GM23338 (cell line): ENCODE data around the gene MOB3B. TPM values are rescaled to one million over a fixed set of nuclear protein-coding genes. Genes with fewer than 3 reads are reported as not detected.

Experiments
- ATAC-seq: fragments of 200-7000 bp; cut with Tn5 transposase; 3 replicates; pipeline ENCODE4 v1.9.1; 2020
- DNase-seq: peaks from one replicate; pipeline ENCODE4 v3.0.0-alpha.2; 2015; ENCODE audit warnings: low spot score
- H2AFZ ChIP-seq: fragments of 200-600 bp; sonication (generic); 2 replicates; pipeline ENCODE4 v1.8.0; 2016; ENCODE audit warnings: antibody characterized with exemption, mild to moderate bottlenecking, moderate library complexity
- H3F3A ChIP-seq: fragments of 200-600 bp; sonication (generic); replicated peaks from 2 replicates; pipeline ENCODE4 v1.8.0; 2017; ENCODE audit warnings: antibody characterized with exemption, mixed run types, low read depth
- H3K27ac ChIP-seq: fragments of 200-600 bp; sonication (generic); 2 replicates; pipeline ENCODE4 v1.6.1; 2016; ENCODE audit warnings: low read depth
- H3K27me3 ChIP-seq: fragments of 200-600 bp; sonication (generic); 2 replicates; pipeline ENCODE4 v1.8.0; 2016; ENCODE audit warnings: mild to moderate bottlenecking, mixed run types, moderate library complexity; ENCODE audit not compliant: insufficient read depth
- H3K36me3 ChIP-seq: fragments of 200-600 bp; sonication (generic); 2 replicates; pipeline ENCODE4 v1.8.0; 2016; ENCODE audit warnings: mild to moderate bottlenecking; ENCODE audit not compliant: insufficient read depth
- H3K4me1 ChIP-seq: fragments of 200-600 bp; sonication (generic); 2 replicates; pipeline ENCODE4 v1.8.0; 2016; ENCODE audit warnings: mild to moderate bottlenecking, moderate library complexity; ENCODE audit not compliant: insufficient read depth
- H3K4me2 ChIP-seq: fragments of 200-600 bp; sonication (generic); 2 replicates; pipeline ENCODE4 v1.7.1; 2017; ENCODE audit warnings: mixed run types
- H3K4me3 ChIP-seq: fragments of 200-600 bp; sonication (generic); 2 replicates; pipeline ENCODE4 v1.6.1; 2016; ENCODE audit warnings: mixed run types
- H3K79me2 ChIP-seq: fragments of 200-600 bp; sonication (generic); replicated peaks from 2 replicates; pipeline ENCODE4 v1.8.0; 2017; ENCODE audit warnings: mild to moderate bottlenecking; ENCODE audit not compliant: insufficient read depth
- H3K9me2 ChIP-seq: fragments of 200-600 bp; sonication (generic); 2 replicates; pipeline ENCODE4 v1.8.0; 2017; ENCODE audit not compliant: insufficient read depth
- H4K20me1 ChIP-seq: fragments of 200-600 bp; sonication (generic); replicated peaks from 2 replicates; pipeline ENCODE4 v1.8.0; 2017; ENCODE audit warnings: mild to moderate bottlenecking; ENCODE audit not compliant: insufficient read depth
- H3K27ac Mint-ChIP-seq: 2 replicates; pipeline ENCODE4 v1.8.0; 2020; ENCODE audit warnings: inconsistent platforms, mild to moderate bottlenecking, moderate library complexity, mixed read lengths
- H3K27me3 Mint-ChIP-seq: 3 replicates; pipeline ENCODE4 v1.8.0; 2022; ENCODE audit warnings: low read depth, mild to moderate bottlenecking, moderate library complexity, mixed read lengths, inconsistent platforms; ENCODE audit not compliant: insufficient read depth, poor library complexity
- H3K36me3 Mint-ChIP-seq: 3 replicates; pipeline ENCODE4 v1.8.0; 2021; ENCODE audit warnings: low read depth, mild to moderate bottlenecking, inconsistent platforms, moderate library complexity, mixed read lengths
- H3K4me1 Mint-ChIP-seq: 3 replicates; pipeline ENCODE4 v1.8.0; 2020; ENCODE audit warnings: mild to moderate bottlenecking, inconsistent platforms, mixed read lengths
- H3K4me3 Mint-ChIP-seq: 3 replicates; pipeline ENCODE4 v1.8.0; 2021; ENCODE audit warnings: moderate library complexity, mild to moderate bottlenecking, inconsistent platforms, mixed read lengths
- H3K9me3 Mint-ChIP-seq: 3 replicates; pipeline ENCODE4 v1.8.0; 2020; ENCODE audit warnings: moderate library complexity, mild to moderate bottlenecking, inconsistent platforms, mixed read lengths
- CREB1 ChIP-seq: fragments of 250-450 bp; sonication (Bioruptor Pico); IDR thresholded peaks from 2 replicates; pipeline ENCODE4 v1.5.0; 2020; ENCODE audit warnings: low read depth, mild to moderate bottlenecking, moderate library complexity
- CTCF ChIP-seq, 2 experiments: fragments of 200-600 bp in 1 of 2; sonication (generic) in 1 of 2; conservative IDR thresholded peaks; 2 replicates each; pipeline versions ENCODE4 v1.5.1 to v1.6.1; 2016 to 2017; ENCODE audit warnings: antibody characterized with exemption in 2 of 2, low read depth in 2 of 2, mild to moderate bottlenecking in 2 of 2, moderate library complexity in 1 of 2
- ETS1 ChIP-seq: IDR thresholded peaks from 2 replicates; pipeline ENCODE4 v1.6.1; 2016; ENCODE audit warnings: antibody characterized with exemption
- EZH2 ChIP-seq: fragments of 200-600 bp; sonication (generic); IDR thresholded peaks from one replicate; pipeline ENCODE4 v1.8.0; 2017; ENCODE audit warnings: antibody characterized with exemption, mild to moderate bottlenecking, low read depth; ENCODE audit not compliant: unreplicated experiment
- EZH2phosphoT487 ChIP-seq: fragments of 200-600 bp; sonication (generic); IDR thresholded peaks from one replicate; pipeline ENCODE4 v1.8.1; 2018; ENCODE audit warnings: antibody characterized with exemption; ENCODE audit not compliant: unreplicated experiment
- JUNB ChIP-seq: IDR thresholded peaks from one replicate; pipeline ENCODE4 v1.6.1; 2016; ENCODE audit warnings: antibody characterized with exemption; ENCODE audit not compliant: unreplicated experiment
- NANOG ChIP-seq: IDR thresholded peaks from 2 replicates; pipeline ENCODE4 v1.6.1; 2016; ENCODE audit warnings: antibody characterized with exemption, borderline replicate concordance
- POLR2AphosphoS5 ChIP-seq: IDR thresholded peaks from 2 replicates; pipeline ENCODE4 v1.6.1; 2016; ENCODE audit warnings: antibody characterized with exemption, low read depth
- REST ChIP-seq: IDR thresholded peaks from one replicate; pipeline ENCODE4 v1.6.1; 2018; ENCODE audit warnings: antibody characterized with exemption; ENCODE audit not compliant: unreplicated experiment
- STAT1 ChIP-seq: IDR thresholded peaks from one replicate; pipeline ENCODE4 v1.6.1; 2016; ENCODE audit warnings: antibody characterized with exemption; ENCODE audit not compliant: unreplicated experiment
- ZNF114 ChIP-seq: fragments of 250-450 bp; sonication (Bioruptor Pico); IDR thresholded peaks from 2 replicates; pipeline ENCODE4 v1.5.0; 2020; ENCODE audit warnings: mild to moderate bottlenecking, moderate library complexity
- ZNF331 ChIP-seq: fragments of 250-450 bp; sonication (Bioruptor Pico); IDR thresholded peaks from 2 replicates; pipeline ENCODE4 v1.5.0; 2020; ENCODE audit warnings: low read depth, mild to moderate bottlenecking, moderate library complexity
- ZNF462 ChIP-seq: fragments of 250-450 bp; sonication (Bioruptor Pico); IDR thresholded peaks from 2 replicates; pipeline ENCODE4 v1.5.0; 2020; ENCODE audit warnings: mild to moderate bottlenecking, moderate library complexity
- polyA plus RNA-seq: library from polyadenylated mRNA; unstranded; fragments of >200 nt; fragmentation: Nextera tagmentation; extraction: Ambion mirVana; gene quantifications from 2 replicates; pipeline ENCODE4 v1.2.1, GENCODE V29; 2016
- total RNA-seq: library from RNA; depleted of rRNA; stranded (reverse); fragments of >200 nt; shearing (Covaris generic); gene quantifications from 2 replicates; pipeline ENCODE4 v1.2.3, GENCODE V29; 2014

Gene MOB3B
- total and polyA plus RNA-seq, 2 experiments from 2014 or later = 7.6 to 12.1 TPM

- Mint-ChIP-seq H3K27ac (no peak overlapping the region), H3K4me1 (peaks cover 34% of the 10 kb centered on the region), H3K27me3 (peaks cover 2% of the 10 kb centered on the region), H3K9me3 (no peaks in the 10 kb centered on the region), H3K36me3 (peaks cover 6% of the 10 kb centered on the region; the same call in 2 of the 3 replicates), H3K4me3 (no peak overlapping the region)
- H3K4me3 ChIP-seq = no peak overlapping the region
- H3K27ac ChIP-seq = no peak overlapping the region
- H3K4me2 ChIP-seq = no peak overlapping the region
- H3F3A ChIP-seq = no peaks in the 10 kb centered on the region
- no peaks in the 10 kb centered on the region for H3K36me3 ChIP-seq
- no peaks in the 10 kb centered on the region for H4K20me1 ChIP-seq
- DNase-seq (no peak), ATAC-seq (no peak)
- H3K4me1 ChIP-seq = peaks cover 10% of the 10 kb centered on the region
- no peak for TF ChIP-seq ETS1
- no peak for TF ChIP-seq ZNF331 (CRISPR knock-in tag)
- TF ChIP-seq NANOG = no peak
- no peak for TF ChIP-seq EZH2
- TF ChIP-seq REST = no peak
- no peak for TF ChIP-seq EZH2phosphoT487
- no peak for TF ChIP-seq ZNF114
- TF ChIP-seq CREB1 (CRISPR knock-in tag) = no peak
- TF ChIP-seq JUNB = no peak
- TF ChIP-seq ZNF462 (CRISPR knock-in tag) = no peak
- no peak for TF ChIP-seq CTCF (conservative IDR thresholded peaks at IDR 0.05; ENCODE audit: low read depth in 2 of 2)
- TF ChIP-seq POLR2AphosphoS5 = no peak
- TF ChIP-seq STAT1 = no peak
- H3K9me2 ChIP-seq = no peaks in the 10 kb centered on the region
- no peak overlapping the region for H2AFZ ChIP-seq
- no peaks in the 10 kb centered on the region for H3K27me3 ChIP-seq
- no peaks in the 10 kb centered on the region for H3K79me2 ChIP-seq
Observed at GRCh38 chr9:27413511-27414219, 115.9 kb downstream of the MOB3B start.
